ENCODE results near the gene WDR35.

DNA sequence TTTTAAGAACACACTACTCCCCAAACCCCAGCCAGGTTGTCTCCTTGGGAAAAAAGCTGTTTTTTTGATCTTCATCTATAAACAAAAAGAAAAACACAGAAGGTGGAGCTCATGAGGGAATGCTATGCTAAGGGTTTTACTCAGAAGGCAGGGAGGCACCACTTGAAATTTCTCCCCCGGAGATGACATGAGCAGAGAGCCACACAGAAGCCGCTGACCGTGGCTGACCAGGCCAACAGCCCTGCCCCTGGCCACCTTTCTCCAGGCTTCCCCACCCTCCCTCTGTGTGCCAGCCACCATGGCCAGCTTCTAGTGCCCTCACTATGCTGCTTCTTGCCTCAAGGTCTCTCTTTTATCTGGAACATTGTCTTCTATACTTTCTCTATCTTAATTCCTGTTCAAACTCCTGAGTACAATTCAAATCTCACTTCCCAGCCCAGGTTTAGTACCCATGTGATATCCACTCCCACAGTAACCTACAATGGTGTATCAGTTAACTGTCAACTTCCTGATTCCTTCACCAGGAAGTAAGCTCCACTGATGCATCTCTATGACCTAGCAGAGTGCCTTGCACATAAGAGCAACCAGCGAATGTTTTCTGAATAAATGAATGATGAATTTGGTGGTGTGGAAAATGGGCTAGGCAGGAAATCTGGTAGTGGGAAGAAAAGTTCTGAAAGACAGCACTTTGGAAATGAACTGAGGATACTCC is 46.2 kb upstream of the WDR35 start:
- TF ChIP-seq CTCF (conservative IDR thresholded peaks at IDR 0.05; ENCODE audit: low read depth, low read length) (no peak), POLR2A (IDR thresholded peaks at IDR 0.05; ENCODE audit: low read depth, low read length) (no peak), RAD21 (IDR thresholded peaks at IDR 0.05; ENCODE audit: low read length) (no peak), CEBPB (IDR thresholded peaks at IDR 0.05; ENCODE audit: low read depth, low read length) (no peak), FOS (IDR thresholded peaks at IDR 0.05; ENCODE audit: low read depth, low read length) (no peak), RFX5 (IDR thresholded peaks at IDR 0.05; ENCODE audit: low read depth, low read length) (no peak), MAZ (IDR thresholded peaks at IDR 0.05; ENCODE audit: borderline replicate concordance, low read depth, low read length) (no peak), BHLHE40 (IDR thresholded peaks at IDR 0.05; ENCODE audit: low read depth, low read length) (no peak), ELK1 (IDR thresholded peaks at IDR 0.05; ENCODE audit: borderline replicate concordance, low read depth, low read length) (no peak), MXI1 (IDR thresholded peaks at IDR 0.05; ENCODE audit: borderline replicate concordance, low read depth, low read length) (no peak)
